Upper lobe of left lung (tissue), 4 donors: ENCODE results near the gene STMND1.

Source experiments
- EP300 ChIP-seq, 4 donors: sonication (generic); formaldehyde crosslinking; IDR thresholded peaks; one replicate each; pipeline ENCODE4 v1.5.1; 2017; ENCODE audit warnings: antibody characterized with exemption in 4 of 4, control low read depth in 2 of 4
- POLR2A ChIP-seq, 4 donors: fragments of 450-650 bp; IDR thresholded peaks; one replicate each; pipeline ENCODE4 v1.5.1; 2016 to 2017; ENCODE audit warnings: antibody characterized with exemption in 4 of 4, mild to moderate bottlenecking in 2 of 4

DNA sequence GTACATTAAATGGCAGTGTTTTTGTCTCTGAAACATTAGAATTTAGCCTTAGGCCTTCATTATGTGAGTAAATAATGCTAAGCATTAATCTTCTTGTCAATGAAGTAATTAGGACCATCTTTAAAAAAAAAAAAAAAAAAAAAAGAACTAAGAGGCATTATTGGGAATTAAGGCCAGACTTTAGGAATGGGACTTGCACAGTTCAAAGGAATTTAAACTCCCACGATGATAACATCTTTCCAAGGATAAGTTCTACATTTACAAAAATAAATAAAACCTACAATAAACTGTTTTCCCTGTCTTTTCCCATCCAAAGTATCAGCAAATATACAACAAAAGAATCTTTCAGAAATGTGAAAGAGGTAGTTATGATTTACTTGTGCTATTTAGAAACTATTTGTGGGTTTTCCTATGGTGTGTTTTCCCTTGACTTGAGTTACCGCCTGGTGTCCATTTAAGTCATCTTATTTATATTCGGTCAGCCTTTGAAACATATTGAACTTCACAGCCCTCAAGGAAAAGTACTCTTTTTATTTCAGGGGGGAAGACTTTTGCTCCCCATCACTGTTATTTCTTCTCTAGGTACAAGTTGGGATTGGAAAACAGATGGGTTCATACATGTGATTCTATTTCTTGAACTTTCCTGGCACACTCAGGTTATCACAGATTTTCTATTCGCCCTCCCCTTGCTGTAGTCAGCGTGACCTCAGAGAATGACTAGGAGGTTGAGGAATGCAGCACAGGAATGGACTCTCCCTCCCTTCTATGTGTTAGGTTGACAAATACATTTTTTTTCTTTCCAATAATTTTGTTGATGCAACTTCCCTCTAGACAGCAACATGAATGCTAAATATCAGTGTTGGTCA lies 13.6 kb downstream of the STMND1 start:
- TF ChIP-seq POLR2A (IDR thresholded peaks at IDR 0.05) = no peak
- TF ChIP-seq EP300 (IDR thresholded peaks at IDR 0.05) = no peak
